GM21360 (cell line): ENCODE measurements around the gene MDN1.

Source experiments
- ATAC-seq: cut with Tn5 transposase; IDR thresholded peaks from one replicate; pipeline ENCODE4 v1.9.1; 2021; ENCODE audit warnings: mild to moderate bottlenecking, moderate library complexity; ENCODE audit not compliant: unreplicated experiment

Gene MDN1

DNA sequence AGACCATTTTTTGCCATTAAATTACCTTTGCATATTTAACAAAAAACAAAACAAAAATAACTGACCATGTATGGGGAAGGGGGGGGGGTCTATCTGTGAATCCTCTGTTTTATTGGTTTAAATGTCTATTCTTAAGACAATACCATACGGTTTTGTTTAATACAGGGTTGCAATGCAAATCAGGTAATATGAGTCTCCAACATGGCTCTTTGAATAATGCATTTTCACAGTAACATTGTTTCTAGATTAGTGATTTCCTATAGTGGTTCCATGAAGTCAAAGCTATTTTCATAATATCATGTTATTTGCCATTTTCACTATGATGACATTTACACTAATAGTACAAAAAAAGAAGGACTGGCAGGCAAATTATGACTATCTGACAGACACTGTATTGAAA lies 116.3 kb downstream of the MDN1 start:
- ATAC-seq, result no peak

DNA sequence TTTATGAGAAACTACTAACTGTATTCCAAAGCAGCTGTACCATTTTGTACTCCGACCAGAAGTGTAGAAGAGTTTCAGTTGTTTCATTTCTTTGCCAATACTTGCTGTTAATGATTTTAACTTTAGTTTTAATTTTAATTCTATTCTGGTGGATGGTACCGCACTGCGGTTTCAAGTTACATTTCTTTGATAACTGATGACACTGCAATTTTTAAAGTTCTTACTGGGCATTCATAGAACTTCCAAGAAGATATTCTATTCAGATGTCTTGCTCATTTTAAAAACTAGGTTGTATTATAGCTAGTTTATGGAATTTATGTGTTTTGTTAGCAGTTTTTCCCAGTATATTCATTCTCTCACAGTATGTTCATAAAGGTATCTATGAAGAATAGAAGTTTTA lies 117.2 kb downstream of the MDN1 start:
- no peak for ATAC-seq

DNA sequence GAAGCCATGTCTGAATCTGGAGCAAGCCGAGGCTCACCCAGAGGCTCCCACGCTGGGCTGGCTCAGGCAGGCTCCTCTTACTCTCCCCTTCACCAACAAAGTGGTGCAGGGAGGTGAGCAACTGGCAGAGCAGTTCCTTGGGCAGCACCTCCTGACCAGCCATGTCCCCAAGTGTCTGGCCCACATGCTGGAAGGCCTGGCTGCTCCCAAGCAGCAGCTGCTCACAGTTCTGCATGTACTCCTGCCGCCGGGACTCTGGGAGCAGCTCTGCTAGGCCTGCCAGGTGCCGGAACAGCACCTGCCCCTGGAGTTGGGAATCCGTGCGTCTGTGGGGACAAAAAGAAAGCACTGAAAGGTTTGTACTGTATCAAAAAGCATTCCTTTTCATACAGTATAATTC lies 123.9 kb downstream of the MDN1 start:
- ATAC-seq, result no peak

DNA sequence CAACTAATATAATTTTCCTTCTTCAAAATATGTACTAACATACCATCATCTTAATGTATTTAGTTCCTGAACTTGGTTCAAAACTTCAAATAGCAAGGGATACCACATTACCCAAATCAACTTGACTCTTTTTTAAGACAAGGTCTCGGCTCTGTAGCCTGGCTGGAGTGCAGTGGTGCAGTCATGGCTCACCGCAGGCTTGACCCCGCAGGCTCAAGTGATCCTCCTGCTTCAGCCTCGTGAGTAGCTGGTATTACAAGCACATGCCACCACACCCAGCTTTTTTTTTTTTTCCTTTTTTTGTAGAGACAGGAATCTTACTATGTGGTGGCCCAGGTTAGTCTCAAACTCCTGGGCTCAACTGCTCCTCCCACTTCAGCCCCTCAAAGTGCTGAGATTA lies 125.2 kb downstream of the MDN1 start:
- ATAC-seq, result no peak

DNA sequence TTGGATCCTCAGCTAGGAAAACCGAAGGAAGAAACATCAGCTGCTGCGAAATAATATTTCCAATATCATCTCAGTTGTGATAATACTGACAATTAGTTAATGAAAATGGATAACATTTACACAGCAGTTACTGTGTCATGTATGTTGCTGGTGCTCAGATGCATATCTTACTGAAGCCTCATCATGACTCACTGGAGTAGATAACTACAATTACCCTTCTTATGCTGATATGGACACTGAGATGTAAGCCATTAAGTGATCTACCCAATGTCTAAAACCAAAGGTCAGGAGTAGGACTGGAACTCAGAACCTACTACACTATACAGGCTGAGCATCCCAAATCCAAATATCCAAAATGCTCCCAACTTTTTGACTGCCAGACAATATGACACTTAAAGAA lies 126.4 kb downstream of the MDN1 start:
- no peak for ATAC-seq

DNA sequence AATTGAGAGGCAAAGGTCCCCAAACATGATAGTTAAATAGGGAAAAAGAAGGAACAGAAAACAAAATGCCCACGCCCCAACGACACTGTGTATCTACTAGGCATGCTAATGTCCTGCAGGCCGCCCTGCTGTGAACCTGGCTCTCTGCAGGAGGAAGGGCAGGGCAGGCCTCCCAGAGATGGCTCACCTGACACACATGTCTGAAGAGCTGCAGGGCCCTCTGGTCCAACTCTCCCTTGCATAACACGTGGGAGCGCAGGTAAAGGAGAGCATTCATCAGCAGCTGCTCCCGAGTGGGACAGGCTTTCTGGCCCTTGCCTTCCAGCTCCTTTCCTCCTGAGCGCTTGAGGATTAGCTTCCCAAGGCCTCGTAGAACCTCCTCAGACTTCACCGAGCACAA lies 127.3 kb downstream of the MDN1 start:
- no peak for ATAC-seq

DNA sequence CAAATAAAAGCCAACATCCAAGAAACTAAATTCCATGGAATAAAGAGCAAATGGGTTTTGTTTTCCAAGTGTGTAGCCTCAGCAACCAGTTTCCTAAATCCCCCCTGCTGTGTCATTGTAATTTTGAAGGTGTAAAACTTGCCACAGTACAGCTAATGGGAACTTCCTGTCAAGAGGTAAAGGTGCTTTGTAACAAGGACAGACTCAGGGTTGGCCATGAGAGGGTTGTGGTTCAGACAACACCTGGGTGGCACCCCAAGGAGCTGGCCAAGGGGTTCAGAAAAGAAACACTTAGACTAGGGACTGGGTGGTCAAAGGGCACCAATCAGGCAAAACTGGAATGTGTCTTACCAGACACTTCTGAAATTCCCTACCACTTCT lies 128.7 kb downstream of the MDN1 start:
- ATAC-seq, result no peak

DNA sequence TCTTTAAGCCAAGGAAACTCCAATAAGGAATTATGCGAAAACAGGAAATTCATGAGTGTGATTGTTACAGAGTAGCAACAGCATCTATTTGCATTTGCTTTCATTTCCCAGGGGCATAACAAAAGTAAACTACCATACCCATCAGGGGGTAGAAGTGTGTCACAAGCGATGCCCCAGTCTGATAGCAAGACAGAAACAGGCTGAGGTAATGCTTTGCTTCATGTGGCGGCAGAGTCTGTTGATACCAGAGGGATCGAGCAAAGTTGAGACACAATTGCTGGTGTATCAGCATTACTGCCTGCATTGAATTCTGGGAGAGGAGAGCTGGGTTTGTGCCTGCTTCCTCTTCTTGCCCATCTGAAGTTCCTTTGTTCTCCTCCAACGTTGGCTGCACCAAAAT lies 129.9 kb downstream of the MDN1 start:
- no peak for ATAC-seq

DNA sequence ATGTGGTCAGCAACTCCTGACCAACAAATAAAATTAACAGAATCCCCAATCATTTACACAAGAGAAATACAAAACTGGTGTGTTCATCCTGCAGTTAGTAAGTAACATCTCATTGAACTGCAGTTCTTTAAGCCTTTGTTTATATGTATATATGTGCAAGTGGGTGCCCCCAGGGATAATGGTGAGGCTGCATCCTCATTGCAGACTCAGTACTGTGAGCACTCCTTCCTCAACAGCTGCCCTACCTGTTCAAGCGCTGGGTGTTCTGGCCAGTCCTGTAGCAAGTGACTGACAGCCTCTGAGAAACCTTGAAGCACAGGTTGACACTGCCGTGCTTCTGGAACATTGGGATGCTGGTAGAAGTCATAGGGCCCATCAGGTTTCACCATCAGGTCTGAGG lies 131.3 kb downstream of the MDN1 start:
- ATAC-seq, result no peak

DNA sequence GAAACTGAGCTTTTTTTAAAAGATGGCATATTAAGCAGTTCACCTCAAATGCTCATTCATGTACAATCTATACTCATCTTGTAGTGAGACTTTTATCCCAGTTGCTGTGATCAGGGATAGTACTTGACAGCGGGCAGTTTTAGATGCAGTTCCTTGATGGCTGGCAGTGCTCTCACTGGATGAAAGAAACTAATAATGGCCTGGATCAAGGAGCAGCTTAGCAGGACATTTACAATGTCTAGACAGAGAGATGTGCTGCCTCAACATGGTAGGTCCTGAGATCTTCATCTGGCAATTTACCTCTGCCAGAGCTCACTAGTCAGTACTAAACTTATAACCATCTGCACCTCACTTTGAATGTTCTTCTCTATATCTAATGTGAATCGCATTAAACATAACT lies 134.3 kb downstream of the MDN1 start:
- no peak for ATAC-seq

DNA sequence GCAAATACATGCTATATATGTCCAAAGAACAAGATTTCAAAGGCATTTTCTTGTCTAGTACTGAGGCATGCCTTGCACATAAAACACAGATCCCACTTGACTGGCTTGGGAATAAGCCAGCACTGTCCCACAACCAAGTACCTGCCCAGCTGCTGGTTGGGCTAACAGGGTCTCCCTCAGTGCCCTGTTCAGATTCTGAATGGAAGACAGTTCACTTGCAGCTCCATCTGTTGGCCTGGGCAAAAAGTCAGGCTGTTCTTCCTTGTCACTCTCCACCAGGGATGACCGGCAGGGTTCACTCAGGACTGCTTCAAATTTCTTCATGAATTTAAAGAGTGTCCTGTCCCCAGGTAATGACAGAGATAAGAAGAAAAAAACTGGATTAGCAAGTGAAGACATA lies 136.6 kb downstream of the MDN1 start:
- no peak for ATAC-seq

DNA sequence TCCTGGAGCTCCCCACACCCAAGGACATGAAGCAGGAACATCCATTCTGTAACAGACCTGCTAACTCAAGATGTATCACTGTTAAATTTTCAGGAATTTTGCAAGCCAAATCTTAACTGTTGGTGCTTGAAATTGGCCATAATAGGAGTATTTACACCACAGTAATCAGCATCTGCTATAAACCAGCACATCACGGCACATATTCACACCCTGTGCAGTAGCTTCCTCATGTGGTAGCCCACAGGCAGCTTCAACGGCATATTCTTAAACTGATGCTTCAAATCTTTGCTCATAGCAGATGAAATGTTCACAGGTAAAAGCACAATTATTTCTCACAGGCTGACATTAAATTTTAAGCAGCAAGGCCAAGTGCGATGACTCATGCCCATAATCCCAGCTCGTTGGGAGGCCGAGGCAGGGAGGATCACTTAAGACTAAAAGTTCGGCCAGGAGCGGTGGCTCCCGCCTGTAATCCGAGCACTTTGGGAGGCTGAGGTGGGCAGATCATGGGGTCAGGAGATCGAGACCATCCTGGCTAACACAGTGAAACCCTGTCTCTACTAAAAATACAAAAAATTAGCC lies 137.5 kb downstream of the MDN1 start:
- ATAC-seq, result no peak

DNA sequence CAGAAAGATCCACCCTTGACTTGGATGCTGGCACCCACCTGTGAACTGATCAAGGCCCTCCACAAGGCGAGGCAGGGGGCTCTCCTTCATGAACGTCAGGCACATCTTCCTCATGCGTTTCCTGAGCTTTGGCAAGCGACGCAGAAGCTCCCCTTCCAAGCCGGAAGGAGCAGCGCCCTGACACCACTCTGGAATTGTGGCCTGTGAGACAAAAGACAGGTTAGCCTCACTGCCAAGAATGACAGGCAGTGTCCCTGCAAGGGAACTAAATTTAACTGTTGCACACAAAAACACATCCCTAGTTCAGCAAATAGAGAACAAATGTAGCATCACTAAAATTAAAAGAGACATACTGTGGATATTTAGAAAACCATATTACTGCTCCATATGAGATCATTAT lies 139.0 kb downstream of the MDN1 start:
- no peak for ATAC-seq

DNA sequence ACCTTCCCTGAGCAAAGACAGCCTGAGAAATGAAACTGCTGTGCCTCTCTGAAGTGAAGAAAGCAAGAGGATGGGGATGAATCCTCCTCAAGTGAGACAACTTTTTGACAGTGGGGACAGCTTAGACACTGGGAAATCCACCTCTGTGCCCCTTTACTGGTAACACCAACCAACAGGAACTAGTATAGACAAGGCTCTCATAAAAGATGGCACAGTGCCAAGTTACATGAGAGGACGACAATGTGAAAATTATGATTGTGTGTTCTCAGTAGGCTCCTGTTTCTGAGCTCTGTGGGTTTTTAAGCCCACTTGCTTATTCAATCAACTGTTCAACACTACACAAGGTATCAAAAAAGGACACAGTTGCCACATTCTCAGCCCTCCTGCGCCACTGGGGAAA lies 139.4 kb downstream of the MDN1 start:
- ATAC-seq, result no peak

DNA sequence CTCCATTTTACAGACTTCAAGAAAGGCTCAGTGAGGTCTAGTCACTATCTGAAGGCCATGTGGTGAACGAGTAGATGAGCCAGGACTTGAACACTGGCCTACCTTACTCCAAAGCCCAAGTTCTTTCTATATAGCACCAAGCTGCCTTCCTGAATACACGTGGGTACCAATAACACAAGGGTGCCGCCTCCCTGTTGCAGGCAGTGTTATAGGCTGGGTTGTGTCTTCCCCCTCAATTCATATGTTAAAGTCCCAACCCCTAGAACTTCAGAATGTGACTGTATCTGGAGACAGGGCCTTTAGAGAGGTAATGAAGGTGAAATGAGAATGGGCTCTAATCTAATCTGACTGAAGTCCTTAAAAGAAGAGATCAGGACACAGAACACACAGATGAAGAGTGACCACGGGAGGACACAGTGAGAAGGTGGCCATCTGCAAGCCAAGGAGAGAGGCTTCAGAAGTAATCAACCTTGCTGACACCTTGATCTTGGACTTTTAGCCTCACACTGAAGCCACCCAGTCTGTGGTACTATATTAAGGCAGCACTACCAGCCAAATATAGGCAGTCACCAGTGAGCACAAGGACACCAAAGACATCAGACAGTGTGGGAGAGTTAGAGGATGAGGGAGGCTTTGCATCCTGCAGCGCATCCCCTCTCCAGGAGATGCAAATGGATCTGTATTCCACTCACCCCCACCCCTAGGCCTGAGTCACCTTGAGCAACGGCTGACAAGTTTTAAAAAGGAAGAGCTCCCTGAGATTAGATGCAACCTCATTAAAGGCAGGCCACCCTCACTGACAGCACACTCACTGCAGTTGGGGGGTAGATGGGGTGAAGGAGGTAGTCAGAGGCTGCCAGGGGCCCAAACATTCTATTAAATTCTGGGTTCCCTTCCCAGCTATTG lies 140.1 kb downstream of the MDN1 start:
- no peak for ATAC-seq

DNA sequence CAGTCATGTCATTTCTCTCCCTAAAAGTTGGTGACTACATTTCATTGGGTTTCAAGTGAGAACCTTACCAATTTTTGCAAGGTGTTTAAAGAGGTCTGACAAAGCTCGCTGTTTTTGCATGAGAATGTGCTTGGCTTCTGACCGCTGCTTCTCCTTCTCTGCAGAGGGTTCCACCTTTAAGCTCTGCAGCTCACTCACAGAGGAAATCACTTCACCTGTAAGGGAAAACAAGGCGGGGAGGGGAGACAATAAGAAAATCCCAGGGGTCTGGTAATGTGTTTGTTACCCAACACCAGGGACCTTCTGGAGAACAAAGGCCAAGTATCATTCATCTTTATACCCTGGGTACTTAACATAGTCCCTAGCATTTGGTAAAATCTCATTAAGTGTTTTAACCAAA lies 141.1 kb downstream of the MDN1 start:
- ATAC-seq, result no peak

DNA sequence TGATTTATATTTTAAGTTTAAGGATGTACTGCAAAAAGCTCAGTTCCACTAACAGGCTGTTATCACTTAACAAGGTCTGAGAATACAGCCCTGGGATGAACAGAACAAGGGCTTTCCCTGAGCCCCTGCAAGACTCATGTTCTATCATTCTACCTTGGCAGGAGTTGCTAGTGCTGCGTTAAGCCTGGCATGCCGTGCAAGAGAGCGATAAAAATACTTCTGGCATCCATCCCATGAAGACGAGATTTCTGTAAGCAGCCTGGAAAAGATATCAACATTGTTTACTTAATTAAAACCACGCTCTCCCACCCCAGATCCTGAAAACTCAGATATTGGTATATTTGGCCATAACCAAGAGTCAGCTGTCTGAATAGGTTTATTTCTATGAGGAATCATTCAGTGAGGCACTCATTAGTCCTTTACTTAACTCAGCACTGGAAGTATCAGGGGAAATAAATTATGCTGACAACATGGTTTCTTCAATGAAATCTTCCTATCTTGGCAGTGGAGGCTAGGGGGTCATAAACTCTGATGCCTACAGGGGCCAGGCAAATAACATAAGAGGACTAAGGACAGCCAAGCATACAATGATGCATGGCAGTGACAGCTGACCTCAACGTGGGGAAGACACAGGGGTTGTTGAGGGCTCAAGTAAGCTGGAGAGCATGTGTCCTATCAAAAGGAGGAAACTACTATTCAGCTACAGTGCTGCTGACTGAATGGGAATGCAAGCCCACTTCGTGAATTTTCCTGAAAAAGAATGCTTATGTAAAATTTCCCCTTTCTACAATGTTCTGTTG lies 143.4 kb downstream of the MDN1 start:
- ATAC-seq, result no peak

DNA sequence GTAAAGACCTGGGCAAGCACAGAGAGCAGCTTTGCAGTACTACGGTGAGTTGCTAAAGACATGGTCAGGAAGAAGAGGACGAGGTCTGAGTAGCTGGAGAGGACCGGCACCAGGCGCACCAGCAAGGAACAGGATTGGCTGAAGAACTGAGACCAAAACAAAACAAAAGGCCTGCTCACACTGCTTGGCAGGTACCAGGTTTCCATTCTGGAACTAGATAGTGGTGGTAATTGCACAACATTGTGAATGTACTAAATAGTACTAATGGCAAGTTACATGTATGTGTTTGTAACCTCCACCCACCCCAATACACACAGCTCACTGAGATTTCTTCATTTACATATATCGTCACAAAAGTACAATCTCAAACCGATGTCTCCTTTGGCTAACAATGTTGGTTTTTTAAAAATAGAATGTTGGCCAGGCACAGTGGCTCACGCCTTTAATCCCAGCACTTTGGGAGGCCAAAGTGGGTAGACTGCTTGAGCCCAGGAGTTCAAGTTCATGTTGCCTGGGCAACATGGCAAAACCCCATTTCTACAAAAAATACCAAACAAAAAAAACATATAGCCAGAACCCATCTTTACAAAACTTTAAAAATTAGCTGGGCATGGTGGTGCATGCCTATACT lies 148.5 kb downstream of the MDN1 start:
- no peak for ATAC-seq

DNA sequence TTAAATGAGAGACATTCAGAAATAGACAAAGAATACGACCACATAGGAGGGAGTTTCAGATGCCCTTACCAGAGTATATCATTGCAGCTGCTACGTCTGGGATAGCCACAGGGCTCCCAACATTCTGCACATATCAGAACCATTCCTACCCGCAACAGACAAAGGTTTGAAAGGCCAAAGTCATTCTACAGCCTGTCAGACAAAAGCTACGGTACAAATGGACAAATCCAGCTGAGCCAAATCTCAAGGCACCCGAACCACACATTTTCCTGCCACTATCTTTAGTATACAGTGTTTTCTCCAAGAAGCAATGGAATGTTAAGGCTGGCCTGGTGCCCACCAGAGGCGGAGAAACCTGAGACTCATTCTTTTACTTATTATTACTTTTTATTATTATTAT lies 150.6 kb downstream of the MDN1 start:
- no peak for ATAC-seq

DNA sequence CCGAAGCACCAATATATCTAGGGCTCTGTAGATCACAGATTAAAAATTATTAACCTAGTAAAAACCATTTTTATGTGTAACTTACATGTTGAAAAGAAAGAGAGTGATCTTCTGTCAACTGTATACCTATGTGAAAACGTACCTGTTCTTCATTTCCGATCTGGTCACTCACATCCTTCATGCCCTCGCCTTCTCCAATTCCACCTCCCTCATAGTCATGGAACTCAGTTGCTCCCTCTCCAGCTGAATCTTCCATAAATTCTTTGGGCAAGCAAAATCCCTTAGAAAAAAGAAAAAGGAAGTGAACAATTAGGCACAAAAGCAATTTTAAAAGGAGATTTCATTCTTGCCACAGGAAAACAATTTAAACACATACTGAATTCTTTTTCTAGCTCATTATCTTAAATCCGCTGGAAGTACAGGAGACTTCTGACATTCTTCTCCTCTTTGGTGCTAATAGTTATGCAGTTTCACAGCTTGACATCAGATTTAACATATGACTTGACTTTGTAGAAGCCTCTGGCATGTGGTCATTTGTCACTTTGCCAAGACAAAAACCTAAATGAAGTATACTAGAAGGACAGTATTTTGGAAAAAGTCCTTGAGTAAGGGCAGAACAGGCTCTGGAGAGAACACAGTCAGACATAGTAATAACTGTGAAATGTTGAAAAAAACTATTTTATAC lies 151.6 kb downstream of the MDN1 start:
- ATAC-seq, result no peak

DNA sequence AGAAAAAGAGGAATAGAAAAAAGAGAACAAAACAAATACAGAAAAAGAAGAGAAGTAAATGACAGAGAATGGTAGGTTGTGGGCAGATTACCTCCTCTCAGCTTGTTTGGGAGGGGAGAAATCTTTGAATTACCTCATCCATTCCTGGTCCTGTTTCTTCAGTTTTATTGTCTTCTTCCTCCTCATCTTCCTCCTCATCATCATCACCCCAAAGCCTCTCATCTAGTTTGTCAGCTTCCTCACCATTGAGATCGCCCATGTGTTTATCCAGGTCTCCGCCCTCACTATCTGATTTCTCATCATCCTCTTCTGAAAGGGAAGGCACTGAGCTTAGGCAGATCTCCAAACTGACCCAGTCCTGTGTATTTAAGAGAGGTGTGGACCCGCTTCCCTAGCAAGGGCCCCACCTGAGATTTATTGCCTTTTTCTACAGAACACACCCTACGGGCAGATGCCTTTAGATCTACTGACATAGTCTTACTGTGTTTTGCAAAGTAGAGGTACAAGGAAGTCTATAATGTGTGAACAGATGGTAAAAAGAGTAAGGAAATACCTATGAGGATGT lies 156.9 kb downstream of the MDN1 start:
- ATAC-seq, result no peak
